K562 (cell line): ENCODE measurements around the gene CCDC117. TPM values are rescaled to one million over a fixed set of nuclear protein-coding genes. Genes with fewer than 3 reads are reported as not detected.
A peak's percentile ranks its signal among the peaks of the same experiment; 100 is the strongest.

ENCODE experiments used
- ATAC-seq: fragments of 200-7000 bp; cut with Tn5 transposase; 3 replicates; pipeline ENCODE4 v1.9.1; 2020; ENCODE audit warnings: moderate library complexity
- BruUV-seq: library from RNA; stranded (reverse); fragments of 400-500 nt; replicated peaks from 2 replicates; lab custom pipeline; 2021; lab: Mats Ljungman, UMichigan
- CTCF ChIA-PET: fragments of 300-600 bp; formaldehyde crosslinking; extraction: SDS; loops from one replicate; lab custom pipeline; 2021; ENCODE audit warnings: low intra/inter-chr PET ratio; lab: Yijun Ruan, JAX
- POLR2A ChIA-PET: fragments of 300-600, 350-650 bp; sonication (Branson Sonifier 250); formaldehyde crosslinking; extraction: SDS; loops from one replicate; lab custom pipeline; 2021; ENCODE audit warnings: antibody characterized with exemption, inconsistent platforms; lab: Yijun Ruan, JAX
- DNase-seq, 4 experiments: peaks; one replicate each; pipeline versions ENCODE4 v3.0.0 to v3.0.0-alpha.2; 2011 to 2018; ENCODE audit warnings: low spot score in 3 of 4, mixed read lengths in 3 of 4; ENCODE audit errors: extremely low read depth in 1 of 4
- FAIRE-seq: peaks from 2 replicates; lab custom pipeline; 2011; peaks lifted over from hg19 to GRCh38; lab: Jason Lieb, UNC
- H2AFZ ChIP-seq: 2 replicates; pipeline ENCODE4 v1.6.0; 2011; ENCODE audit warnings: low read depth, low read length, control low read depth, inconsistent platforms
- H3K27ac ChIP-seq: fragments of 200-600 bp; 3 replicates; pipeline ENCODE4 v1.8.0; 2011; ENCODE audit warnings: low read depth, mild to moderate bottlenecking, control low read depth, inconsistent platforms, low read length, moderate library complexity, mixed read lengths; ENCODE audit errors: extremely low read depth
- H3K27me3 ChIP-seq, 2 experiments: fragments of 300-600 bp in 1 of 2; 2 replicates in 1 of 2; 3 replicates in 1 of 2; pipeline versions ENCODE4 v1.6.0 to v1.8.0; 2011; ENCODE audit warnings: inconsistent platforms in 2 of 2, low read length in 2 of 2, mild to moderate bottlenecking in 1 of 2, mixed read lengths in 1 of 2, moderate library complexity in 1 of 2; ENCODE audit not compliant: control insufficient read depth in 2 of 2, insufficient read depth in 2 of 2
- H3K36me3 ChIP-seq: fragments of 300-600 bp; 3 replicates; pipeline ENCODE4 v1.8.0; 2011; ENCODE audit warnings: mild to moderate bottlenecking, low read length, inconsistent platforms; ENCODE audit not compliant: control insufficient read depth, insufficient read depth
- H3K4me1 ChIP-seq, 2 experiments: fragments of 200-600 bp in 1 of 2; replicated peaks in 1 of 2; 2 replicates in 1 of 2; 3 replicates in 1 of 2; pipeline versions ENCODE4 v1.5.1 to v1.8.0; 2011; ENCODE audit warnings: inconsistent platforms in 2 of 2, low read length in 2 of 2, mild to moderate bottlenecking in 1 of 2, mixed read lengths in 1 of 2, moderate library complexity in 1 of 2; ENCODE audit not compliant: control insufficient read depth in 2 of 2, insufficient read depth in 2 of 2
- H3K4me2 ChIP-seq: 2 replicates; pipeline ENCODE4 v1.6.1; 2011; ENCODE audit warnings: low read length, control low read depth, inconsistent platforms, mixed read lengths; ENCODE audit not compliant: insufficient read depth
- H3K4me3 ChIP-seq: fragments of 200-600 bp; sonication (generic), shearing (Covaris generic); 2 replicates; pipeline ENCODE4 v1.5.1; 2016; ENCODE audit warnings: control low read depth, inconsistent platforms
- H3K79me2 ChIP-seq: fragments of 200-600 bp; 3 replicates; pipeline ENCODE4 v1.8.0; 2011; ENCODE audit warnings: low read length, inconsistent platforms; ENCODE audit not compliant: control insufficient read depth, insufficient read depth
- H3K9ac ChIP-seq, 2 experiments: 2 replicates each; pipeline versions ENCODE4 v1.6.0 to v1.6.1; 2011; ENCODE audit warnings: low read depth in 2 of 2, low read length in 2 of 2, control low read depth in 1 of 2, inconsistent platforms in 1 of 2, mild to moderate bottlenecking in 1 of 2, mixed read lengths in 1 of 2; ENCODE audit not compliant: insufficient read depth in 1 of 2
- H3K9me1 ChIP-seq: one replicate; pipeline ENCODE4 v1.6.0; 2011; ENCODE audit warnings: inconsistent platforms, mild to moderate bottlenecking, low read length, moderate library complexity; ENCODE audit not compliant: control insufficient read depth, insufficient read depth
- H3K9me3 ChIP-seq: replicated peaks from 2 replicates; pipeline ENCODE4 v1.5.1; 2011; ENCODE audit warnings: low read depth, low read length, inconsistent platforms; ENCODE audit not compliant: control insufficient read depth, insufficient read depth
- H4K20me1 ChIP-seq: replicated peaks from 2 replicates; pipeline ENCODE4 v1.6.1; 2011; ENCODE audit warnings: low read length, inconsistent platforms, mixed read lengths; ENCODE audit not compliant: control insufficient read depth, insufficient read depth
- C11orf30 ChIP-seq: fragments of 450-650 bp; IDR thresholded peaks from 2 replicates; pipeline ENCODE4 v1.6.1; 2016; ENCODE audit warnings: low read depth, mild to moderate bottlenecking
- FOXA3 ChIP-seq, 2 experiments: fragments of 450-650 bp in 1 of 2; sonication (generic) in 1 of 2; formaldehyde crosslinking; IDR thresholded peaks in 1 of 2; conservative IDR thresholded peaks in 1 of 2; 2 replicates each; pipeline versions ENCODE4 v1.4.0 to v1.8.0; 2020 to 2022; ENCODE audit warnings: mild to moderate bottlenecking in 2 of 2, missing genetic modification reagents in 1 of 2
- GATA2 ChIP-seq: sonication (generic); formaldehyde crosslinking; IDR thresholded peaks from 2 replicates; pipeline ENCODE4 v1.4.0; 2020; ENCODE audit warnings: mild to moderate bottlenecking, missing genetic modification reagents
- KLF10 ChIP-seq: fragments of 250-450 bp; sonication (Bioruptor Pico); IDR thresholded peaks from 2 replicates; pipeline ENCODE4 v1.6.1; 2021; ENCODE audit warnings: matching md5 sums
- KLF16 ChIP-seq: IDR thresholded peaks from 2 replicates; pipeline ENCODE4 v1.6.1; 2016; ENCODE audit warnings: antibody characterized with exemption
- LEF1 ChIP-seq: fragments of 450-650 bp; IDR thresholded peaks from 2 replicates; pipeline ENCODE4 v1.6.1; 2016; ENCODE audit warnings: mild to moderate bottlenecking
- MAFF ChIP-seq: IDR thresholded peaks from 2 replicates; pipeline ENCODE4 v1.6.1; 2012; ENCODE audit warnings: low read length, improper control_type of control experiment
- MAFG ChIP-seq: fragments of 450-650 bp; conservative IDR thresholded peaks from 2 replicates; pipeline ENCODE4 v1.6.1; 2016; ENCODE audit warnings: missing genetic modification characterization, missing compliant biosample characterization
- MAFK ChIP-seq: IDR thresholded peaks from 2 replicates; pipeline ENCODE4 v1.6.1; 2011; ENCODE audit warnings: low read length, improper control_type of control experiment
- RNF2 ChIP-seq: sonication (generic); IDR thresholded peaks from 2 replicates; pipeline ENCODE4 v1.6.1; 2016
- SIX5 ChIP-seq, 2 experiments: IDR thresholded peaks; 2 replicates each; pipeline ENCODE4 v1.6.1; 2011; ENCODE audit warnings: low read length in 2 of 2, borderline replicate concordance in 1 of 2, low read depth in 1 of 2, mild to moderate bottlenecking in 1 of 2, moderate library complexity in 1 of 2; ENCODE audit not compliant: insufficient read depth in 1 of 2
- SOX6 ChIP-seq: fragments of 450-650 bp; IDR thresholded peaks from 2 replicates; pipeline ENCODE4 v1.6.1; 2014; ENCODE audit warnings: mild to moderate bottlenecking
- ZFP36 ChIP-seq: fragments of 150-350 bp; IDR thresholded peaks from 2 replicates; pipeline ENCODE4 v1.6.1; 2018; ENCODE audit warnings: low read length, low read depth; ENCODE audit not compliant: partially characterized antibody
- ZNF316 ChIP-seq: fragments of 450-650 bp; IDR thresholded peaks from 2 replicates; pipeline ENCODE4 v1.6.1; 2016
- WGBS: fragments of 100-300 bp; shearing (Covaris generic); methylation state at CpG from one replicate; pipeline ENCODE4 v1.1.6; 2016; ENCODE audit warnings: low coverage, mixed read lengths; ENCODE audit not compliant: insufficient coverage; ENCODE audit errors: missing lambda C conversion rate; 5-methylcytosine and 5-hydroxymethylcytosine counted together
- in situ Hi-C: fragments of 300-500 bp; cut with MboI; formaldehyde crosslinking; loops from 4 replicates; pipeline ENCODE4 v1.15.0; 2018; ENCODE audit warnings: inconsistent platforms, mixed read lengths
- intact Hi-C: fragments of 100-400 bp; cut with micrococcal nuclease; formaldehyde crosslinking; loops from 2 replicates; pipeline ENCODE4 v1.14.2; 2022
- polyA plus RNA-seq, 8 experiments: library from polyadenylated mRNA; depleted of rRNA in 4 of 8; stranded (reverse) in 5 of 8; unstranded in 3 of 8; fragments of >200 nt; fragmentation: Nextera tagmentation in 2 of 8; fragmentation: Illumina TruSeq in 1 of 8; extraction: Ambion mirVana in 2 of 8; extraction: Trizol in 1 of 8; gene quantifications; 2 replicates each; pipeline versions ENCODE4 v1.2.1 to v1.2.3, GENCODE V29; 2011 to 2014; ENCODE audit warnings: inconsistent platforms in 1 of 8, missing spikeins in 1 of 8
- total RNA-seq, 7 experiments: library from RNA; depleted of rRNA in 6 of 7; stranded (reverse); fragments of >200 nt in 6 of 7; fragmentation: Illumina TruSeq in 2 of 7; extraction: Trizol in 2 of 7; gene quantifications; 2 replicates each; pipeline versions ENCODE4 v1.2.1 to v1.2.3, GENCODE V29; 2011 to 2021; ENCODE audit warnings: low replicate concordance in 1 of 7
- TF ChIP-seq, protein P1 (sequence below): fragments of 450-650 bp; IDR thresholded peaks from 2 replicates; pipeline ENCODE4 v1.6.1; 2016

The CCDC117 gene
- total and polyA plus RNA-seq, 9 of the 15 experiments (the other 6 are each of a cell fraction or from before 2014, with no cell fraction given): 5.7 to 23.3 (median 15.8) TPM

DNA sequence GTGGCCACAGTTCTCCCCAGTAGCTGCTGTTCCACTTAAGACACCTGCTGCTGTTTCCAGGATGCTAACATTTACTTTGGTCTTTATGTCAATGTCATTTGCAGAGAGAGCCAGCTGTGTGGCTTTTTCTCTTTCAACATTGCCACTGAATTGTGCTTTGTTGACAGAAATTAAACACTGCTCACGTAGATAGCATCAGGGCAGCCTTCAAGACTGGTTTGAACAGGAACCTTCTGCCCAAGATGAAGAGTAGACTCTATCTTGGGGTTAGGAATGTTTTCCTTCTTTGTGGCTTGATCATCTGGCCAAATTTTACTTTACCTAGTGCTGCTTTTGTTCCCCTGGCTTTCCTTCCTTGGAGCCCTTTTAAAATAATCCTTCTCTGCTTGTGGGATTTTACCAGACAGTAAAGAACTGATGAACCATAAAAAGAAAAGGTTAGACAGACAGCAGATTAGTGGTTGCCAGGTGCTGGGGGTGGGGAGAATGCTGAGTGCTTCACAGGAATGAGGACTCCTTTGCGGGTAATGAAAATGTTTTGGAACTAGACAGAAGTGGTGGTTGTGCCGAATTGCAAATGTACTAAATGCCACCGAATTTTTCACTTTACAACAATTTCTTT, 50.5 kb downstream of the CCDC117 start:
- DNase-seq (no peak), FAIRE-seq (peak; percentile 42), ATAC-seq (0 out of 3 replicates have a peak, but pooled peaks have one; percentile 55)
- in situ Hi-C loops: loop anchor here (10.0 kb wide), 1 partner anchor 768 kb away; no protein-coding TSS in a partner anchor
- H2AFZ ChIP-seq: no peak overlapping the region
- H3K4me3 ChIP-seq: no peak overlapping the region
- no peaks in the 10 kb centered on the region for H3K79me2 ChIP-seq
- 9% methylated on average over 4 of the region's 4 CpGs for WGBS
- ChIA-PET POLR2A (interaction anchor here (1.0 kb wide), 1 partner anchor 15 kb away, joined by 4 read pairs; no protein-coding TSS in a partner anchor), CTCF (interaction anchor here (0.6 kb wide), 2 partner anchors 195 to 943 kb away, joined by 3 to 5 read pairs; no protein-coding TSS in a partner anchor)
- no peaks in the 10 kb centered on the region for H3K9me1 ChIP-seq
- BruUV-seq: no TSS peak
- H4K20me1 ChIP-seq: no peaks in the 10 kb centered on the region
- intact Hi-C loops: no loop called here
- no peaks in the 10 kb centered on the region for H3K36me3 ChIP-seq
- no peak overlapping the region for H3K27ac ChIP-seq
- no peaks in the 10 kb centered on the region for H3K9me3 ChIP-seq
- H3K4me2 ChIP-seq: no peak overlapping the region
- H3K9ac ChIP-seq: no peak overlapping the region
- peaks cover 0 to 15% of the 10 kb centered on the region in 2 experiments; a peak in 2 of 5 replicates for H3K4me1 ChIP-seq
- H3K27me3 ChIP-seq: no peaks in the 10 kb centered on the region
- TF ChIP-seq ZFP36: peak; percentile 21
- TF ChIP-seq, protein P1, sequence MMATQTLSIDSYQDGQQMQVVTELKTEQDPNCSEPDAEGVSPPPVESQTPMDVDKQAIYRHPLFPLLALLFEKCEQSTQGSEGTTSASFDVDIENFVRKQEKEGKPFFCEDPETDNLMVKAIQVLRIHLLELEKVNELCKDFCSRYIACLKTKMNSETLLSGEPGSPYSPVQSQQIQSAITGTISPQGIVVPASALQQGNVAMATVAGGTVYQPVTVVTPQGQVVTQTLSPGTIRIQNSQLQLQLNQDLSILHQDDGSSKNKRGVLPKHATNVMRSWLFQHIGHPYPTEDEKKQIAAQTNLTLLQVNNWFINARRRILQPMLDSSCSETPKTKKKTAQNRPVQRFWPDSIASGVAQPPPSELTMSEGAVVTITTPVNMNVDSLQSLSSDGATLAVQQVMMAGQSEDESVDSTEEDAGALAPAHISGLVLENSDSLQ: 0 out of 2 replicates have a peak, but pooled peaks have one; percentile 16
- TF ChIP-seq GATA2 (CRISPR knock-in tag): peak; percentile 44; the same call in 1 of the 2 replicates
- TF ChIP-seq KLF16: peak; percentile 89
- no peak for TF ChIP-seq KLF10
- peak; percentile 43; the same call in 1 of the 2 replicates for TF ChIP-seq LEF1
- TF ChIP-seq SIX5 (IDR thresholded peaks at IDR 0.05; ENCODE audit: borderline replicate concordance in 1 of 2, insufficient read depth in 1 of 2, low read depth in 1 of 2, low read length in 2 of 2): no peak
- TF ChIP-seq FOXA3 (CRISPR knock-in tag; conservative IDR thresholded peaks at IDR 0.05 in 1 of 2, IDR thresholded peaks at IDR 0.05 in 1 of 2): peak in 1 of 2 experiments; percentile 57; a peak in 1 of 4 replicates
- peak; percentile 21; the same call in 1 of the 2 replicates for TF ChIP-seq MAFF
- peak; percentile 67 for TF ChIP-seq ZNF316
- TF ChIP-seq MAFG (tag): peak; percentile 58
- peak; percentile 30; the same call in 1 of the 2 replicates for TF ChIP-seq MAFK
- TF ChIP-seq SOX6: peak; percentile 35; the same call in 1 of the 2 replicates
- TF ChIP-seq RNF2: no peak
- TF ChIP-seq C11orf30: peak; percentile 76
